BLaER1 treated with 17β-estradiol and CSF1 and Interleukin-3, amounts not matched to agents 10 nM and 100 nM (cell line): ENCODE data around the gene POLR2L.

Experiments used
- H3K27ac ChIP-seq, 11 experiments: shearing (Covaris generic); formaldehyde crosslinking; 2 replicates each; pipeline ENCODE4 v1.8.1; 2022
- H3K27me3 ChIP-seq, 11 experiments: shearing (Covaris generic); formaldehyde crosslinking; 2 replicates each; pipeline ENCODE4 v1.8.1; 2022
- H3K36me3 ChIP-seq, 11 experiments: shearing (Covaris generic); formaldehyde crosslinking; 2 replicates each; pipeline ENCODE4 v1.8.1; 2022
- H3K4me1 ChIP-seq, 10 experiments: shearing (Covaris generic); formaldehyde crosslinking; 2 replicates each; pipeline ENCODE4 v1.8.1; 2022
- H3K4me2 ChIP-seq, 11 experiments: shearing (Covaris generic); formaldehyde crosslinking; 2 replicates each; pipeline ENCODE4 v1.8.1; 2022
- H3K4me3 ChIP-seq, 10 experiments: shearing (Covaris generic); formaldehyde crosslinking; 2 replicates each; pipeline ENCODE4 v1.8.1; 2022
- H3K9ac ChIP-seq, 11 experiments: shearing (Covaris generic); formaldehyde crosslinking; 2 replicates each; pipeline ENCODE4 v1.8.1; 2022
- H3K9me3 ChIP-seq, 11 experiments: shearing (Covaris generic); formaldehyde crosslinking; replicated peaks in 1 of 11; 2 replicates each; pipeline ENCODE4 v1.8.1; 2022
- H4K20me1 ChIP-seq, 11 experiments: shearing (Covaris generic); formaldehyde crosslinking; 2 replicates each; pipeline ENCODE4 v1.8.1; 2022
- Cebpa-rat ChIP-seq, 11 experiments: shearing (Covaris generic); IDR thresholded peaks; 2 replicates each; pipeline ENCODE4 v1.8.1; 2022

Gene POLR2L

DNA sequence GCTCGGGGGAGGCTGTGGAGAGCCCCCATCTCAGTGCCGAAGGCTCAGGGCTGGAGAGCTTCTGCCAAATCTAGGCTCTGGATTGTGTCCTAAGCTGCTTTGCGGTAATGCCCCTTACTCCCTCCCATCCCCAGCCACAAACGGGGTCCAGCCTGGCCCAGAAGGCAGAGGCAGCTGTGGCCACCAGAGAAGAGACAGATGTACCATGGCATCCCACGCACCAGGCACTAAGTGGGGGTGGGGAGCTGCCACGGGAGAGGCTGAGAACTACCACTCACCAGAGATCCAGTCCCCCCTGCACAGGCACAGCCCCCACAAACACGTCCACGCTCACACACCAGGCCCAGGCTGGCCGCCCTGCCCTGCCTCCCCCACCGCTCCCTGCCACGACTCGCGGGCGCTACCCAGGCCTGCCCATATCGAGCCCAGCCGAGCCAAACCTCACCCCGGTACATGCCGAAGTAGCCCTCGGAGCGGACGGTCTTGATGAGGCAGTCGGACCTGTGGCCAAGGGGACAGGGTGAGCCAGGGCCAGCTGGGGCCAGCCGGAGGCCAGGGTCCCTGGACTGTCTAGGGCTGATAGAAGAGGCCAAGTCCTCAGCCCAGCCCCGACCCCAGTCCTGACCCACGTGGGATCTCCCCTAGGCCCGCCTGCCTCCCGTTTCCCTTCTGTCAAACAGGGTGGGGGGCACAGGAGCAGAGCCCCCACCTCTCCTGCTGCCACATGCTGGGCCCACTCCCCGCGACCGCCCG lies 48.1 kb downstream of the POLR2L start:
- H3K9me3 ChIP-seq: no peaks in the 10 kb centered on the region
- TF ChIP-seq Cebpa-rat (IDR thresholded peaks at IDR 0.05): no peak
- no peak overlapping the region for H3K4me3 ChIP-seq
- H3K36me3 ChIP-seq: peaks cover 14 to 46% (median 37%) of the 10 kb centered on the region in 11 experiments; a peak in 21 of 22 replicates
- no peaks in the 10 kb centered on the region for H3K27me3 ChIP-seq
- no peak overlapping the region for H3K27ac ChIP-seq
- peak overlapping the region in 6 of 11 experiments; percentile 24 to 93 (median 61); a peak in 7 of 22 replicates for H3K9ac ChIP-seq
- peak overlapping the region in 8 of 11 experiments; percentile 99 to 100 (median 100); a peak in 7 of 22 replicates for H3K4me2 ChIP-seq
- peaks cover 0 to 80% (median 64%) of the 10 kb centered on the region in 11 experiments; a peak in 18 of 22 replicates for H4K20me1 ChIP-seq
- peaks cover 24 to 48% (median 39%) of the 10 kb centered on the region in 10 experiments for H3K4me1 ChIP-seq

DNA sequence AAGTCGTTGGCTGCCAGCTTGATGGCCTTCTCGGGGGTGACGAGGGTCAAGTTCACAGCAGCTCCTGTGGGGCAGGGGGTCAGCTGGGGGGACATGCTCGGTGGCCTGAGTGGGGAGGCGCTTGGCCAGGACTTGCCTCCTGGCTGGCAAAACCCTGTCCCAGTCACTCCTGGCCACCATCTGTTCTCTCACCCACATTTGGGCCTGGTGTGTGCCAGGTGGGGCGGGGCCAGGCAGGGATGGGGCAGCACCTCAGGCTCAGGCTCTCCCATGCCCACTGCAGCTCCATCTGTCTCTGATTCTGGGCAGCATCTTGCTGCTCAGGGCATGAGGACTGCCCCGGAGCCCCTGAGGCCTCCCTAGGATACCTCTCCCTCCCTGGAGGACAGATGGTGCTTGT lies 48.8 kb downstream of the POLR2L start:
- H3K9me3 ChIP-seq: no peaks in the 10 kb centered on the region
- H3K27me3 ChIP-seq: no peaks in the 10 kb centered on the region
- H3K27ac ChIP-seq: no peak overlapping the region
- H3K4me3 ChIP-seq: no peak overlapping the region
- no peak for TF ChIP-seq Cebpa-rat (IDR thresholded peaks at IDR 0.05)
- no peak overlapping the region for H3K4me2 ChIP-seq
- H4K20me1 ChIP-seq: peaks cover 0 to 80% (median 61%) of the 10 kb centered on the region in 11 experiments; a peak in 17 of 22 replicates
- H3K4me1 ChIP-seq: peaks cover 25 to 51% (median 43%) of the 10 kb centered on the region in 10 experiments
- peaks cover 13 to 42% (median 35%) of the 10 kb centered on the region in 11 experiments; a peak in 20 of 22 replicates for H3K36me3 ChIP-seq
- H3K9ac ChIP-seq: peak overlapping the region in 6 of 11 experiments; percentile 17 to 93 (median 26); a peak in 5 of 22 replicates

DNA sequence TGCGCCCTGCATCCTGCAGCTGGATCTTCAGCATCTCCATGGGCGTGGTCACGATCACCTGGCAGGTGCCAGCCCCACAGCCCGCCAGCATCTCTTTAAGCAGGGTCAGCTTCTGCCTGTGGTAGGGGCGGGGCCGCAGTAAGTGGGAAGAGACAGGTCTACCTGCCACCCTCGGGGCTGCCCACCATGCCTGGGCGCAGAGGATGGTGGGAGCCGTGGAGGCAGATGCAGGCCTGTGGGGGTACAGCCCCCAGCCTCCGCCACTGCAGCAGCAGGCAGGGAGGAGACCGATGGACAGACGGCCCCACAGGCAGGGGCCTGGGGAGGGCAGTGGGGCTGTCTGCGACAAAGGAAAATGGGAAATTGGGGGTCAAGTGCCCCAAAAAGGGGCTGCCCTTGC lies 49.5 kb downstream of the POLR2L start:
- H3K4me1 ChIP-seq: peaks cover 26 to 54% (median 48%) of the 10 kb centered on the region in 10 experiments
- TF ChIP-seq Cebpa-rat (IDR thresholded peaks at IDR 0.05): no peak
- H4K20me1 ChIP-seq: peaks cover 0 to 83% (median 59%) of the 10 kb centered on the region in 11 experiments; a peak in 17 of 22 replicates
- H3K36me3 ChIP-seq: peaks cover 13 to 42% (median 35%) of the 10 kb centered on the region in 11 experiments; a peak in 20 of 22 replicates
- no peak overlapping the region for H3K9ac ChIP-seq
- H3K4me2 ChIP-seq: no peak overlapping the region
- no peak overlapping the region for H3K4me3 ChIP-seq
- no peaks in the 10 kb centered on the region for H3K9me3 ChIP-seq
- H3K27ac ChIP-seq: no peak overlapping the region
- H3K27me3 ChIP-seq: no peaks in the 10 kb centered on the region

GRCh38 chr11:792535-792821 lies 49.9 kb downstream of the POLR2L start:
- H3K4me3 ChIP-seq: no peak overlapping the region
- no peaks in the 10 kb centered on the region for H3K9me3 ChIP-seq
- H3K27ac ChIP-seq: no peak overlapping the region
- H3K27me3 ChIP-seq: no peaks in the 10 kb centered on the region
- H3K4me1 ChIP-seq: peaks cover 26 to 58% (median 51%) of the 10 kb centered on the region in 10 experiments
- H3K9ac ChIP-seq: no peak overlapping the region
- peaks cover 13 to 42% (median 35%) of the 10 kb centered on the region in 11 experiments; a peak in 20 of 22 replicates for H3K36me3 ChIP-seq
- TF ChIP-seq Cebpa-rat (IDR thresholded peaks at IDR 0.05): no peak
- H3K4me2 ChIP-seq: no peak overlapping the region
- peaks cover 0 to 87% (median 59%) of the 10 kb centered on the region in 11 experiments; a peak in 18 of 22 replicates for H4K20me1 ChIP-seq

GRCh38 chr11:791658-792534 lies 50.4 kb downstream of the POLR2L start:
- TF ChIP-seq Cebpa-rat (IDR thresholded peaks at IDR 0.05): no peak
- no peaks in the 10 kb centered on the region for H3K27me3 ChIP-seq
- no peak overlapping the region for H3K4me3 ChIP-seq
- H3K4me1 ChIP-seq: peaks cover 25 to 60% (median 49%) of the 10 kb centered on the region in 10 experiments
- H3K4me2 ChIP-seq: no peak overlapping the region
- no peak overlapping the region for H3K27ac ChIP-seq
- no peaks in the 10 kb centered on the region for H3K9me3 ChIP-seq
- H3K9ac ChIP-seq: no peak overlapping the region; a peak in 1 of 22 replicates
- H4K20me1 ChIP-seq: peaks cover 0 to 87% (median 60%) of the 10 kb centered on the region in 11 experiments; a peak in 18 of 22 replicates
- peaks cover 13 to 42% (median 35%) of the 10 kb centered on the region in 11 experiments; a peak in 20 of 22 replicates for H3K36me3 ChIP-seq

GRCh38 chr11:790721-791564 lies 51.4 kb downstream of the POLR2L start:
- Histone ChIP-seq H3K27me3 (no peaks in the 10 kb centered on the region), H3K9ac (peak overlapping the region in 4 of 11 experiments; percentile 9 to 35 (median 16); a peak in 2 of 22 replicates), H3K9me3 (no peaks in the 10 kb centered on the region), H3K4me3 (no peak overlapping the region), H3K27ac (no peak overlapping the region), H3K36me3 (peaks cover 13 to 42% (median 35%) of the 10 kb centered on the region in 11 experiments; a peak in 20 of 22 replicates), H4K20me1 (peaks cover 0 to 90% (median 58%) of the 10 kb centered on the region in 11 experiments; a peak in 15 of 22 replicates), H3K4me1 (peaks cover 18 to 60% (median 50%) of the 10 kb centered on the region in 10 experiments), H3K4me2 (no peak overlapping the region)
- no peak for TF ChIP-seq Cebpa-rat (IDR thresholded peaks at IDR 0.05)

GRCh38 chr11:789943-790342 lies 52.4 kb downstream of the POLR2L start, which contains the start of gene CEND1:
Gene CEND1, minus strand, starts transcription at chr11:790090. Its CDS starts 1,514 bp downstream, at chr11:788576.
- Histone ChIP-seq H3K4me2 (peak within 1 kb of the TSS in 9 of 11 experiments; percentile 22 to 64 (median 45); a peak in 13 of 22 replicates), H3K4me1 (peaks cover 12 to 56% (median 43%) of the 10 kb centered on the region in 10 experiments), H3K4me3 (no peak within 1 kb of the TSS), H4K20me1 (peaks cover 0 to 83% (median 49%) of the 10 kb centered on the region in 11 experiments; a peak in 14 of 22 replicates), H3K27me3 (no peaks in the 10 kb centered on the region), H3K27ac (peak within 1 kb of the TSS in 4 of 11 experiments; percentile 28 to 42 (median 38); a peak in 5 of 22 replicates), H3K9me3 (no peaks in the 10 kb centered on the region), H3K9ac (peak within 1 kb of the TSS in 6 of 11 experiments; percentile 9 to 40 (median 28); a peak in 8 of 22 replicates), H3K36me3 (peaks cover 13 to 42% (median 35%) of the 10 kb centered on the region in 11 experiments; a peak in 20 of 22 replicates)
- no peak for TF ChIP-seq Cebpa-rat (IDR thresholded peaks at IDR 0.05)
